ENCODE measurements around the gene MAPRE2.

The MAPRE2 gene

GRCh38 chr18:35180455-35180854 lies 139.2 kb downstream of the MAPRE2 start:
- no peak for DNase-seq (ENCODE audit: low read depth in 2 of 2)

- DNase-seq (ENCODE audit: low read depth in 2 of 2) = no peak
Observed at GRCh38 chr18:35182151-35182550, 140.9 kb downstream of the MAPRE2 start.

DNA sequence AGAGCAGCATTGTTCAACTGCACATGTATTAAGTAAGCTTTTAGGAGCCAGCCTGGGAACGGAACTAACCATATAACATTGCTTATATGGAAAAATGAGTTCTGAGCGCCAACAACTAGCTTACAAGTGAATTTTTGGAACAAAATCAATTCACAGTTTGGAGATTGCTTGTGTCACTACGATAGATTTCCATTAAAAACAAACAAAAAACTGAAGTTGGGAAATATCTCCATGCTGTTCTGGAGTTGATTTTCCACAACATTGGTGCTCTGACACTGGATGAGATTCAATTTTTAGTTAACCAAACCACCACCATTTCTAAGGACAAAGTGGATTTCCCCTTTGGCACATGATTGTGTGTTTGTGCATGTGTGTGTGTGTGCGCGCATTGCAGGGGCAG lies 142.7 kb downstream of the MAPRE2 start:
- DNase-seq (ENCODE audit: low read depth in 2 of 2) = no peak

DNA sequence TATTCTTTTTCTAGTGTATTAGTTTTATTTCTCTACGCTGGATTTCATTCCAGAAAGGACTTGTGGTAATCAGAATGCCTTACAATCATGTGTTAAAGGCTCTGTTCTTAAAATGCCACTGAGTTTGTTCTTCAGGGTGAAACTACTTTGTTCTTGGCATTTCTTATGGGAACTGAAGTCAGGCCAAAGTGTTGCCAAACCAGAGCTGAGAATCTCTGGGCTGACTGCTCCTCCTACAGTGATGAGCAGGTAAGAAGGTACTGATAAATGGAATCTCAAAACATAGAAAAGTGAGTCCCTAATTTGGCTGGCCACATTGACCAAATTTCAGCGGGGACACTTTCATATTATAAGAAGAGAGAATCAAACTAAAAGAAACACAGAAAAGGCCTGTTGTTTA lies 144.6 kb downstream of the MAPRE2 start:
- DNase-seq (ENCODE audit: low read depth in 2 of 2) = no peak

- no peak for DNase-seq (ENCODE audit: low read depth in 2 of 2)
Observed at GRCh38 chr18:35186291-35187034, 145.2 kb downstream of the MAPRE2 start.

GRCh38 chr18:35189510-35189909 lies 148.3 kb downstream of the MAPRE2 start:
- DNase-seq (ENCODE audit: low read depth in 2 of 2) = no peak

DNA sequence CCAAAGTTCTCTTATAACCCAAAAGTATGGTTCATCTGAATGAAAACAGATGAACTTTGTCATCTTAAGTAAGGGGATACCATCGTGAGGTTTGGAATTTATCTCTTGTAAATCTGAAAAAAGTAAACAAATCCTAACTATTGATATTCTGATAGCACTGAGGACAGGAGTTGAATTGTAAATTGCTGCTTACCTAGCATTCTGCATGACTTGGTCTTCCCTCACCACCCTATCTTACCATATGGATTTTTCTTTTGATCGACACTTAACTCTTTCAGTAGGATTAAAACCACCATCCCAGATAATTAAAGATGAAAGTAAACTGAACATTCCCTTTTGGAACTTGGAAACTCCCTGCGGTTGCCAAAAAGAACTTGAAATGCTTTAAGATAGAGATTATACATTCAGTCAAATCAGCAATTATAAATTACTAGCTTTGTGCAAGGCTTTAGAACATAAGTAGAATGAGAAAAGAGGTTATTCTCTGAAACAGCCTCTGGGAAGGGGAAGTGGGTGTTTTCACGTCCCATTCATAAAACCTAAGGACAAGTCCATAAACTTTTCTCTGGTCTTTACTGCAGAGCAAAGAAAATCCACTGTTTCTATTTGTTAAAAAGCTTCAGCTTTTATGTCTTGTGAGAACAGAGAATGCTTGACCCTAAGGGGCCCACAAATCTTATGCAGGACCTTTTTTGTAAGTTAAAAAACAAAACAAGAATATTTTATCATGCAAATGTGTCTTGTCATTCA lies 149.9 kb downstream of the MAPRE2 start:
- DNase-seq (ENCODE audit: low read depth in 2 of 2) = no peak

DNA sequence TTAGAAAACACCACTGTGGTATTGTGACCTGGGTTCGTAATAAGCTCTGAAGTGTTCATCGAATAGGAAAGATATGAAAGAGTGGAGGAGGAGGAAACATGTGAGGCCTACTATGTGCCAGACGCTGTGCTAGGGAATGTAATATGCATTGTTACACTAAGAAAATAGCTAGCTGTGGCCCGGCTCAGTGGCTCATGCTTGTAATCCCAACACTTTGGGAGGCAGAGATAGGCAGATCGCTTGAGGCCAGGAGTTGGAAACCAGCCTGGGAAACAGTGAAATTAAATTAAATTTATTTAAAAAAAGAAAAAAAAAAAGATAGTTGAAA lies 150.4 kb downstream of the MAPRE2 start:
- DNase-seq (ENCODE audit: low read depth in 2 of 2) = no peak

DNA sequence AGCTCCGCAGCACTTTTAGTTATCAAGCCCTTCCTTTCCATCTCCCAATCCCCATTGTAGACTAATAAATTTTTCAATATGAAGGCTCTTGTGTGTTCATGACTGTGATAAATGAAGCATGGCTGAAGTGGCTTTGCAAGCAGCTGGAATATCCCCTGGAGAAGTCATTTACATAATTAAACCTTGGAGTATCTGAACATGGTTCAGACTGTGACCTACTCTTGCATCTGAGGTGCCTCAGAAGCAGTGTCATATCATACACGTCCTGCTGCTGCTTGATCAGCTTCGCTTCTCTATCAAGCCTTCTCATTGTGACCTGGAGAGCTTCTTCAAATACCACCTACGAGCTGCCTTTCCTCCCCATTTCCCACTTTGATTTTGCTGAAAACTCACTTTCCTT lies 151.2 kb downstream of the MAPRE2 start:
- DNase-seq (ENCODE audit: low read depth in 2 of 2) = no peak

Data from stimulated activated CD4-positive, alpha-beta T cell treated with anti-CD3 and anti-CD28 coated beads, Interleukin-12 subunit alpha, Interleukin-12 subunit beta, amount 100 ng/mL, for 24 hours (primary cell).